GM23338 (cell line): Measurements from ENCODE around the gene EMC9.

Experiments
- EZH2 ChIP-seq: fragments of 200-600 bp; sonication (generic); IDR thresholded peaks from one replicate; pipeline ENCODE4 v1.8.0; 2017; ENCODE audit warnings: antibody characterized with exemption, mild to moderate bottlenecking, low read depth; ENCODE audit not compliant: unreplicated experiment
- EZH2phosphoT487 ChIP-seq: fragments of 200-600 bp; sonication (generic); IDR thresholded peaks from one replicate; pipeline ENCODE4 v1.8.1; 2018; ENCODE audit warnings: antibody characterized with exemption; ENCODE audit not compliant: unreplicated experiment
- JUNB ChIP-seq: IDR thresholded peaks from one replicate; pipeline ENCODE4 v1.6.1; 2016; ENCODE audit warnings: antibody characterized with exemption; ENCODE audit not compliant: unreplicated experiment
- NANOG ChIP-seq: IDR thresholded peaks from 2 replicates; pipeline ENCODE4 v1.6.1; 2016; ENCODE audit warnings: antibody characterized with exemption, borderline replicate concordance
- POLR2AphosphoS5 ChIP-seq: IDR thresholded peaks from 2 replicates; pipeline ENCODE4 v1.6.1; 2016; ENCODE audit warnings: antibody characterized with exemption, low read depth
- ZNF114 ChIP-seq: fragments of 250-450 bp; sonication (Bioruptor Pico); IDR thresholded peaks from 2 replicates; pipeline ENCODE4 v1.5.0; 2020; ENCODE audit warnings: mild to moderate bottlenecking, moderate library complexity
- TF ChIP-seq, protein P1 (sequence below), 2 experiments: fragments of 200-600 bp in 1 of 2; sonication (generic) in 1 of 2; conservative IDR thresholded peaks; 2 replicates each; pipeline versions ENCODE4 v1.5.1 to v1.6.1; 2016 to 2017; ENCODE audit warnings: antibody characterized with exemption in 2 of 2, low read depth in 2 of 2, mild to moderate bottlenecking in 2 of 2, moderate library complexity in 1 of 2
- TF ChIP-seq, protein P2 (sequence below): IDR thresholded peaks from one replicate; pipeline ENCODE4 v1.6.1; 2018; ENCODE audit warnings: antibody characterized with exemption; ENCODE audit not compliant: unreplicated experiment
- TF ChIP-seq, protein P3 (sequence below): IDR thresholded peaks from 2 replicates; pipeline ENCODE4 v1.6.1; 2016; ENCODE audit warnings: antibody characterized with exemption

- TF ChIP-seq, protein P1, sequence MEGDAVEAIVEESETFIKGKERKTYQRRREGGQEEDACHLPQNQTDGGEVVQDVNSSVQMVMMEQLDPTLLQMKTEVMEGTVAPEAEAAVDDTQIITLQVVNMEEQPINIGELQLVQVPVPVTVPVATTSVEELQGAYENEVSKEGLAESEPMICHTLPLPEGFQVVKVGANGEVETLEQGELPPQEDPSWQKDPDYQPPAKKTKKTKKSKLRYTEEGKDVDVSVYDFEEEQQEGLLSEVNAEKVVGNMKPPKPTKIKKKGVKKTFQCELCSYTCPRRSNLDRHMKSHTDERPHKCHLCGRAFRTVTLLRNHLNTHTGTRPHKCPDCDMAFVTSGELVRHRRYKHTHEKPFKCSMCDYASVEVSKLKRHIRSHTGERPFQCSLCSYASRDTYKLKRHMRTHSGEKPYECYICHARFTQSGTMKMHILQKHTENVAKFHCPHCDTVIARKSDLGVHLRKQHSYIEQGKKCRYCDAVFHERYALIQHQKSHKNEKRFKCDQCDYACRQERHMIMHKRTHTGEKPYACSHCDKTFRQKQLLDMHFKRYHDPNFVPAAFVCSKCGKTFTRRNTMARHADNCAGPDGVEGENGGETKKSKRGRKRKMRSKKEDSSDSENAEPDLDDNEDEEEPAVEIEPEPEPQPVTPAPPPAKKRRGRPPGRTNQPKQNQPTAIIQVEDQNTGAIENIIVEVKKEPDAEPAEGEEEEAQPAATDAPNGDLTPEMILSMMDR (conservative IDR thresholded peaks at IDR 0.05; ENCODE audit: low read depth in 2 of 2): no peak
- TF ChIP-seq POLR2AphosphoS5 (no peak; the same call in 1 of the 2 replicates), EZH2phosphoT487 (no peak), EZH2 (no peak), JUNB (no peak), ZNF114 (CRISPR knock-in tag) (no peak), NANOG (no peak)
- TF ChIP-seq, protein P2, sequence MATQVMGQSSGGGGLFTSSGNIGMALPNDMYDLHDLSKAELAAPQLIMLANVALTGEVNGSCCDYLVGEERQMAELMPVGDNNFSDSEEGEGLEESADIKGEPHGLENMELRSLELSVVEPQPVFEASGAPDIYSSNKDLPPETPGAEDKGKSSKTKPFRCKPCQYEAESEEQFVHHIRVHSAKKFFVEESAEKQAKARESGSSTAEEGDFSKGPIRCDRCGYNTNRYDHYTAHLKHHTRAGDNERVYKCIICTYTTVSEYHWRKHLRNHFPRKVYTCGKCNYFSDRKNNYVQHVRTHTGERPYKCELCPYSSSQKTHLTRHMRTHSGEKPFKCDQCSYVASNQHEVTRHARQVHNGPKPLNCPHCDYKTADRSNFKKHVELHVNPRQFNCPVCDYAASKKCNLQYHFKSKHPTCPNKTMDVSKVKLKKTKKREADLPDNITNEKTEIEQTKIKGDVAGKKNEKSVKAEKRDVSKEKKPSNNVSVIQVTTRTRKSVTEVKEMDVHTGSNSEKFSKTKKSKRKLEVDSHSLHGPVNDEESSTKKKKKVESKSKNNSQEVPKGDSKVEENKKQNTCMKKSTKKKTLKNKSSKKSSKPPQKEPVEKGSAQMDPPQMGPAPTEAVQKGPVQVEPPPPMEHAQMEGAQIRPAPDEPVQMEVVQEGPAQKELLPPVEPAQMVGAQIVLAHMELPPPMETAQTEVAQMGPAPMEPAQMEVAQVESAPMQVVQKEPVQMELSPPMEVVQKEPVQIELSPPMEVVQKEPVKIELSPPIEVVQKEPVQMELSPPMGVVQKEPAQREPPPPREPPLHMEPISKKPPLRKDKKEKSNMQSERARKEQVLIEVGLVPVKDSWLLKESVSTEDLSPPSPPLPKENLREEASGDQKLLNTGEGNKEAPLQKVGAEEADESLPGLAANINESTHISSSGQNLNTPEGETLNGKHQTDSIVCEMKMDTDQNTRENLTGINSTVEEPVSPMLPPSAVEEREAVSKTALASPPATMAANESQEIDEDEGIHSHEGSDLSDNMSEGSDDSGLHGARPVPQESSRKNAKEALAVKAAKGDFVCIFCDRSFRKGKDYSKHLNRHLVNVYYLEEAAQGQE: no peak
- TF ChIP-seq, protein P3, sequence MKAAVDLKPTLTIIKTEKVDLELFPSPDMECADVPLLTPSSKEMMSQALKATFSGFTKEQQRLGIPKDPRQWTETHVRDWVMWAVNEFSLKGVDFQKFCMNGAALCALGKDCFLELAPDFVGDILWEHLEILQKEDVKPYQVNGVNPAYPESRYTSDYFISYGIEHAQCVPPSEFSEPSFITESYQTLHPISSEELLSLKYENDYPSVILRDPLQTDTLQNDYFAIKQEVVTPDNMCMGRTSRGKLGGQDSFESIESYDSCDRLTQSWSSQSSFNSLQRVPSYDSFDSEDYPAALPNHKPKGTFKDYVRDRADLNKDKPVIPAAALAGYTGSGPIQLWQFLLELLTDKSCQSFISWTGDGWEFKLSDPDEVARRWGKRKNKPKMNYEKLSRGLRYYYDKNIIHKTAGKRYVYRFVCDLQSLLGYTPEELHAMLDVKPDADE: no peak
These were observed 2.8 kb downstream of the EMC9 start for GRCh38 chr14:24138396-24139271.
